Large intestine (tissue), 3 donors: ENCODE measurements around the gene MAML3. TPM values are rescaled to one million over a fixed set of nuclear protein-coding genes. Genes with fewer than 3 reads are reported as not detected.

Source experiments
- DNase-seq, 2 donors: peaks; one replicate each; pipeline versions ENCODE4 v3.0.0 to v3.0.0-alpha.2; 2013
- H3K27ac ChIP-seq: one replicate; pipeline ENCODE4 v1.5.1; 2013; ENCODE audit warnings: low read length
- H3K27me3 ChIP-seq: 2 replicates; pipeline ENCODE4 v1.6.1; 2013; ENCODE audit warnings: low read length; ENCODE audit not compliant: control insufficient read depth, insufficient read depth
- H3K36me3 ChIP-seq: 2 replicates; pipeline ENCODE4 v1.6.1; 2013; ENCODE audit warnings: low read length; ENCODE audit not compliant: control insufficient read depth, insufficient read depth
- H3K4me1 ChIP-seq: one replicate; pipeline ENCODE4 v1.6.1; 2013; ENCODE audit warnings: low read length; ENCODE audit not compliant: control insufficient read depth, insufficient read depth
- H3K4me3 ChIP-seq: one replicate; pipeline ENCODE4 v1.5.1; 2013; ENCODE audit warnings: low read length
- H3K9me3 ChIP-seq: one replicate; pipeline ENCODE4 v1.6.1; 2013; ENCODE audit warnings: mild to moderate bottlenecking, low read depth, low read length, moderate library complexity; ENCODE audit not compliant: control insufficient read depth
- WGBS: methylation state at CpG from one replicate; pipeline ENCODE4 v1.1.5; 2013; ENCODE audit warnings: low lambda C conversion rate; ENCODE audit not compliant: insufficient coverage; 5-methylcytosine and 5-hydroxymethylcytosine counted together
- polyA plus RNA-seq: library from polyadenylated mRNA; unstranded; fragments of 120-200 nt; gene quantifications from one replicate; pipeline ENCODE4 v1.2.1, GENCODE V29; 2013

The MAML3 gene
- polyA plus RNA-seq, 1 donor = 10.6 TPM

DNA sequence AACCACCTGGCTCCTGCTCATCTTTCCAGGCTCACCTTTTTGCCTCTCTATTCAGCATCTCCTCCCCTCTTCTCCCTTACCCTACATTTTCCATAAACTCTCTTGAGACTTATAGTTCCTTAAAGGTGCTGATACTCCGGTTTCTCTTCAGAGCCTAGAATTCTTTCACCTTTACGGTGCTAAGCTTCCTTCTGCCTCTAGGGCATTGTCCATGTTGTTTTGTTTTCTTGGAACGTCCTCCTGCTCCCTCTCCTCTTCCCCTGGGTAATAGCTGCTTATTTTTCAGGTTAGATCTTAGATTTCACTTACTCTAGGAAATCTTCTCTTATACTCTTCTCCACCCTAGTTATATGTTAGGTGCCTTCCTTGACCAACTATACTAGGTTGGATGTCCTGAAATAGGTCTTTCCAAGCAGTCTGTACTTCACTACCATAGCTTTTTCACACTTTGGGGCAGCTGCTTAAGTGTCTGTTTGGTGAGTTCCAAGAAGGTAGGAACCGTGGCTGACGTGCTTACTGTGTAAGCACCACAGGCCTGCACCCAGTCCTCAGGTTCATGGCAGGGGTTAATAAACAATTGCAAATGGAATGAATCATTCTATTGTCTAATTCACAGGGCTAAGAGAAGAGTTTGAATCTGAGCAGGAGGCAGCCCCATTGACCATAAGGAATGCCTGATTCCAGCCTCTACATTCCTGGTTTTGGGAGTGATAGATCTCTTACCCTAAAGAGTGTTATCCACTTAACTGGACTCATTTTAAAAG lies 260.8 kb downstream of the MAML3 start:
- no peak overlapping the region for H3K4me3 ChIP-seq
- 94% methylated on average over 3 of the region's 5 CpGs for WGBS
- no peak for DNase-seq

DNA sequence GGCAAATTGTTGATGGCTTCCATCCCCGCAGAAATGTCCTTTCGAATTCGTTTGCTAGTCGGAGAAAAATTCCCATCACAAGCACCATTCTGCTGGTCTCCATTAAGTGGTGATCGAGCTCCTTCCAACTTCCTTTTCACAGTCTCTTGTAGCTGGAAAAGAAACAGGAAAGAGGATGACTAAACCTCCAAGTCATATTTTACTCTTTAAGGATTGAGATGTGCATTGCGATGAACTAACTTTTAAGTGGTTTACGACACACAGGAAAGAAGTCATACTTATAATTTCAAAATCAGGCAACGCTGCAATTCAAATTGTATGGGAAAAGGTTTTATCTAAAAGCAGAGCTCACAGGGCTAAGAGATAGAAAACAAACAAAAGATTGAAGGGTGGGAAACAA lies 263.2 kb downstream of the MAML3 start:
- WGBS = 93% methylated on average over 3 of the region's 8 CpGs
- Histone ChIP-seq H3K36me3 (peaks cover 13% of the 10 kb centered on the region), H3K9me3 (no peaks in the 10 kb centered on the region), H3K4me1 (no peaks in the 10 kb centered on the region), H3K4me3 (no peak overlapping the region), H3K27ac (no peak overlapping the region), H3K27me3 (no peaks in the 10 kb centered on the region)
- no peak for DNase-seq

More for the DNA sequence above, 260.8 kb downstream of the MAML3 start:
- peaks cover 13% of the 10 kb centered on the region for H3K36me3 ChIP-seq
- no peaks in the 10 kb centered on the region for H3K9me3 ChIP-seq
- no peaks in the 10 kb centered on the region for H3K27me3 ChIP-seq
- H3K4me1 ChIP-seq = no peaks in the 10 kb centered on the region
- no peak overlapping the region for H3K27ac ChIP-seq

DNA sequence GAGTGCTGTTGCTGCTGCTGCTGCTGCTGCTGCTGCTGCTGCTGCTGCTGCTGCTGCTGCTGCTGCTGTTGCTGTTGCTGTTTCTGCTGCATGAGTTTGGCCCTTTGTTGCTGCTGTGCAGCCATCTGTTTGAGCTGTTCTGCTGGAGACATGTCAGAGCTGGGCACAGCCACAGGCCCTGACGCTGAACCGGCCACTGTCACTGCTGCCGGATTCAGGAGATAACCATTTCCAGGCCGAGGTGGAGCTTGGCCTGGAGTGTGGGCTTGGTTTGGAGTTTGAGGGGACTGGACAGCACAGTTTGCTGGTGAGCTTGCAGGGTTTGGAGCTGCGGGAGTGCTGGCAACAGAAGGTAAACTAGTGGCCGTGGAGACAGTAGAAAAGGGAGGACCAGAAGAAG lies 264.1 kb downstream of the MAML3 start:
- Histone ChIP-seq H3K9me3 (no peaks in the 10 kb centered on the region), H3K27ac (no peak overlapping the region), H3K4me3 (no peak overlapping the region), H3K27me3 (no peaks in the 10 kb centered on the region), H3K36me3 (peaks cover 13% of the 10 kb centered on the region), H3K4me1 (no peaks in the 10 kb centered on the region)
- no CpG with 5 or more reads among the region's 6 CpGs for WGBS
- DNase-seq = no peak

DNA sequence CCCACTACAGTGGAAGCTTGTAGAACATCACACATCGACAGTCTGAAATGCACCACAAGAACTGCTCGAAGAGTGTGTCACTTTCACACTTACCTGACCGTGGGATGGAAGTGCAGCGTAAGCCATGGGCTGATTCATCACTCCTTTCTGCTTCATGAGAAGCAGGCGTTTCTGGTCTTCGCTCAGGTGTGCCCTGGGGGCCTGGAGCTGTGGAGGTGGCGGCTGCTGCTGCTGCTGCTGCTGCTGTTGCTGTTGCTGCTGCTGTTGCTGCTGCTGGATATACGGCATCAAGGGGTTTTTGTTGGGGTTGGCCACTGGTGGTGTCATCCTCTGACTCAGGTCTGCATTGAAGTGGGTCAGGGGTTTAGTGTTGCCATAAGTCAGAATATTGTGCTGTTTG lies 264.7 kb downstream of the MAML3 start:
- DNase-seq = no peak
- peaks cover 13% of the 10 kb centered on the region for H3K36me3 ChIP-seq
- H3K9me3 ChIP-seq = no peaks in the 10 kb centered on the region
- H3K4me3 ChIP-seq = no peak overlapping the region
- no peaks in the 10 kb centered on the region for H3K4me1 ChIP-seq
- no peak overlapping the region for H3K27ac ChIP-seq
- no peaks in the 10 kb centered on the region for H3K27me3 ChIP-seq
- WGBS = no CpG with 5 or more reads among the region's 8 CpGs

DNA sequence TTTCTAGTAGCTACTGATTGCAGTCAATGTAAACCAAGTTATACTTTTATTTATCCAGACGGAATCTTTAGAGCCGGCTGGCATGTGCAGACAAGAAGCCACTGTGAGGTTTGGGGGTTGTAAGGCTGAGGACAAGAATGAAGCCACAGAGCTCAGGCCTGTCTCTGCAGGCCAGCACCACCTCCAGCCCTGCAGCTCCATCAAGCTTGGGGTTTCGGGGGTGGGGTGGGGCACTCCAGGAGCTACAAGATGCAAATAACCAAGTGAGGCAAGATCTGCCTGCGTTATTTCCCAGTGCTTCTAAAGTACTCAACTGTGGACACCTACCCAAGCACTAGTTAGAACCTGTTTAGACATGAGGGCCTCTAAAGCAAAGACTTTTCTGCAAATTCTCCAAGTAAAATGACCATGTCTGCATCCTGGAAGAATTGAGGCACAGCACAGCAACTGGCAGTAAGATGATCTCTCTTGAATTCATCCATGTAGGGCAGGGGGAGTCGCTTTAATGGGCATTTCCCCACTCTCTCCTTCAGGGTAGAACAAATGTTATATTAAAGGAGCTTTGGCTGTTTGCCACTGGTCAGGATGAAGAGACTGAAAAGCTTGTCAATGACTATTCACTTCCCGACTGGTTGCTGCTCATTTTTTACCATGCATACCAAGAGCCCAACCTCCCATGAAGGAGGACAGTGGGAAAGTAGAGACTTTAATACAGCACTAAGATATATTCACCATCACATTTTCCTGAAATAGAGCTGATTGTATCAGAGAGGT lies 265.8 kb downstream of the MAML3 start:
- no peak for DNase-seq
- H3K27me3 ChIP-seq = no peaks in the 10 kb centered on the region
- H3K4me1 ChIP-seq = no peaks in the 10 kb centered on the region
- H3K9me3 ChIP-seq = no peaks in the 10 kb centered on the region
- H3K27ac ChIP-seq = no peak overlapping the region
- WGBS = 100% methylated on average over 1 of the region's 6 CpGs
- no peak overlapping the region for H3K4me3 ChIP-seq
- H3K36me3 ChIP-seq = peaks cover 13% of the 10 kb centered on the region

DNA sequence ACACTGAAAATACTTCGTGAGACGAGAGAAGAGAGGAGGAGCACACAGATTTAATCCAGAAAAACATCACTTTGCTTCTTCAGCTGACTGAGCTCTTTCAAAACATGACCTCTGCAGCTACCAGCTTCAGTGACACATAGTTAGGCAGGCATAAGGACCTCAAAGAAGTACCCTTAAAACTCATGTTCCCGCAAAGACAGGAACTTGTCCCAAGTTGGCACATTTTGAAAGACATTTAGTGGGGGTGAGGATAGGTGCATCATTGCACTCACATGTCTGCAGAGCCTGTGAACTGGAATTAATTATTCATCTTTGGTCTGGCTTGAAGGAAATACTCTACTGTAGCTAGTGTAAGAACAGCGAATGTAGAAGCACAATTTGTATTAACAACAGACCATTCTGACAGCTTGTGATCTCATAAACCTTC lies 266.6 kb downstream of the MAML3 start:
- Histone ChIP-seq H3K4me3 (no peak overlapping the region), H3K27ac (no peak overlapping the region), H3K36me3 (peaks cover 13% of the 10 kb centered on the region), H3K27me3 (no peaks in the 10 kb centered on the region), H3K4me1 (no peaks in the 10 kb centered on the region), H3K9me3 (no peaks in the 10 kb centered on the region)
- DNase-seq = no peak
- no CpG with 5 or more reads among the region's 4 CpGs for WGBS

DNA sequence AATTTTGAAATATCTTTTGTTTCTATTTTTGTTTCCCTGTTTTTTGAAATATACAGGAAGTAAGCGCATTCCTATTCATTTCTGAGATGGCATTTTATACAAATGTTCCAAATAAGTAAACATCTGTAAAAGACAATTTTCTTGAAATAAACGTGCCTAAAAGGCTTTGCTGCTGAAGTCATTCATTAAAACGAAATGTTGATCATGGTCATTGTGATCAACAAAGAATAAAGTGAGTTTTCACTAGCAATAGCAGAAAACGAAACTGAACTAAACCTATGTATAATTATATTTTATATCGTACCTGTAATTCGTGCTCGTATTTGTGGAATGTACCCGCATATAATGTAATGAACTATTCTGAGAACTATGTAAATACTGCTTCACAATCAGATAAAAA lies 267.2 kb downstream of the MAML3 start:
- WGBS = 95% methylated on average over 5 of the region's 8 CpGs
- no peaks in the 10 kb centered on the region for H3K9me3 ChIP-seq
- no peaks in the 10 kb centered on the region for H3K27me3 ChIP-seq
- H3K4me3 ChIP-seq = no peak overlapping the region
- no peak overlapping the region for H3K27ac ChIP-seq
- no peak for DNase-seq
- H3K36me3 ChIP-seq = peaks cover 13% of the 10 kb centered on the region
- H3K4me1 ChIP-seq = no peaks in the 10 kb centered on the region

DNA sequence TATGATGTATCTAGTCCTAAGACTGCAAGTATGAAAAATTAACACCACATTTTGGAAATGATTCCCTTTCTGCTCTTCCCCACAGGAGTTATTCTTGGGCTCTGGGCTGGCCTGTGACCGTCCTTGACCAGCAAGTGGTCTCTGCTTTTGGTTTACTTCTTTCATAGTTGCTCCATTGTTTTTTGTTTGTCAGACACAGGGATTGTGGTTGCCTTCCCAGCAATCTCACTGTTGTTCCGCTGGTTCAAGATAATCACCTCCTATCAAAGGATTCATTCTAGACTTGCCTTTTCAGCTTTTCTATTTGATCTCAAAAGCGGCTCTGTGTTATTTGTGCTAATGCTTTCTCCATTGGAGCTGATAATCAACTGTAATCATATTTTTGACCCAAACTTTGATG lies 269.5 kb downstream of the MAML3 start:
- no peaks in the 10 kb centered on the region for H3K4me1 ChIP-seq
- no peak overlapping the region for H3K27ac ChIP-seq
- H3K36me3 ChIP-seq = peaks cover 8% of the 10 kb centered on the region
- 92% methylated on average over 2 of the region's 3 CpGs for WGBS
- DNase-seq = no peak
- no peaks in the 10 kb centered on the region for H3K27me3 ChIP-seq
- H3K4me3 ChIP-seq = no peak overlapping the region
- no peaks in the 10 kb centered on the region for H3K9me3 ChIP-seq

DNA sequence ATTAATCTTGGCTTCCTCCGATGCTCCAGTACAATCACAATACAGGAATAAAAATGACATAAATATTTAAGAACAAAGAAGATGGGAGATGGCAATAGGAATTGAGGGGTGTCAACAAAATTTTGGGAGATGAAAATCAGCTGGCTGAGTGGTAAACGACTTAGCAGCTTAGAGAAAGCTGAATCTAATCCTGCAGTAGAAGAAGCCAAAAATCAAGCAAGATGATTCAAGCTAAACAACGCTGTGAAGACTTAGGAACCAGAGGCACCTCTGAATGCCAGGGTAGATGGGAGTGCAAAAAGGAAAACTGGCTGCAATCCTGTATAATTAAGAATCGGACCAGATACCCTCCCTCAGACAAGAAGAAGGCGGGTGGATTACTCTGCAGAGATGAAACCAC lies 273.1 kb downstream of the MAML3 start:
- WGBS = 100% methylated on average over 2 of the region's 5 CpGs
- Histone ChIP-seq H3K9me3 (no peaks in the 10 kb centered on the region), H3K27me3 (no peaks in the 10 kb centered on the region), H3K4me1 (no peaks in the 10 kb centered on the region), H3K27ac (no peak overlapping the region), H3K36me3 (no peaks in the 10 kb centered on the region), H3K4me3 (no peak overlapping the region)
- DNase-seq = no peak

DNA sequence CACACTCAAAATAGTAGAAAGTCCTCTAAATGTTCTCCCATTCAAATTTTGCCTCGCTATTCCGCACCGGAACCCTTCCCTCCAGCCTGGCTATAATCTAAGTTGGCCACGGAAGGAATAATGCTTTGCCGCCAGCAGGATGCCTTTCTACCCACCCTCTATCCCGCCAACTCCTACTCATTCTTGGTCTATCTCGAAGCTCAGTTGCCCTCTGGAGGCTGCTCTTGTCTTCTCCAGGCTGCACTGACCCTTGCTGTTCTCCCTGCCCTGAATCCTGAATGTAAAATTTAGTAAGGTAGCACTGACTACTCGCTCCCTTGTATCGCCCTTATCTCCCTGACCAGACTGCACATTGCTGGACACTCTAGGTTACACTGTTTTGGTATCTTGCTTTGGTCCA lies 275.9 kb downstream of the MAML3 start:
- H3K4me1 ChIP-seq = no peaks in the 10 kb centered on the region
- no peak overlapping the region for H3K27ac ChIP-seq
- H3K4me3 ChIP-seq = no peak overlapping the region
- H3K27me3 ChIP-seq = no peaks in the 10 kb centered on the region
- no peak for DNase-seq
- no CpG with 5 or more reads among the region's 9 CpGs for WGBS
- no peaks in the 10 kb centered on the region for H3K9me3 ChIP-seq
- H3K36me3 ChIP-seq = no peaks in the 10 kb centered on the region
